Stimulated activated CD4-positive, alpha-beta T cell treated with anti-CD3 and anti-CD28 coated beads, TNF-alpha, amount 100 ng/mL, for 1 hour (primary cell): Measurements from ENCODE around the gene ELMO1.

Experiments used
- DNase-seq, 3 donors: peaks; one replicate each; pipeline ENCODE4 v3.0.0-alpha.2; 2020; ENCODE audit warnings: low read depth in 3 of 3, low spot score in 1 of 3

ELMO1 gene

GRCh38 chr7:36810032-36810431, 638.6 kb downstream of the ELMO1 start:
- no peak for DNase-seq

- DNase-seq = no peak
These were observed 639.2 kb downstream of the ELMO1 start for GRCh38 chr7:36809510-36809909.

- DNase-seq = no peak
These were observed 639.6 kb downstream of the ELMO1 start for GRCh38 chr7:36809086-36809485.

GRCh38 chr7:36806891-36807290, 641.8 kb downstream of the ELMO1 start:
- DNase-seq = no peak
